CD4-positive, alpha-beta T cell treated with Interleukin-1 beta for 1 hour (primary cell): Measurements from ENCODE around the gene BTBD2.
A peak's percentile ranks its signal among the peaks of the same experiment; 100 is the strongest.

Source experiments
- DNase-seq, 2 donors: peaks; one replicate each; pipeline ENCODE4 v3.0.0-alpha.2; 2020 to 2022

Gene BTBD2

GRCh38 chr19:1936916-1937610 lies 78.5 kb downstream of the BTBD2 start:
- no peak for DNase-seq

- no peak for DNase-seq
These were observed 79.1 kb downstream of the BTBD2 start for GRCh38 chr19:1936430-1936829.

- DNase-seq: peak; percentile 34 to 52
These were observed 79.9 kb downstream of the BTBD2 start for GRCh38 chr19:1935484-1936208.
